Measurements from ENCODE around the gene ELMO1.

GRCh38 chr7:36999626-37000485, 448.8 kb downstream of the ELMO1 start:
- TF ChIP-seq CTCF (IDR thresholded peaks at IDR 0.05 in 2 of 3, conservative IDR thresholded peaks at IDR 0.05 in 1 of 3; ENCODE audit: borderline replicate concordance in 1 of 3, insufficient read depth in 1 of 3, low read depth in 2 of 3, low read length in 2 of 3) (no peak), ZFX (IDR thresholded peaks at IDR 0.05) (no peak)
